ENCODE results near the gene KRT37. TPM values are rescaled to one million over a fixed set of nuclear protein-coding genes. Genes with fewer than 3 reads are reported as not detected.

The KRT37 gene
- total RNA-seq, 1 donor from 2014 or later = not detected

Other genes with a start within 250 kb of the KRT37 start
- gene KRTAP4-2, start 246.4 kb downstream of the KRT37 start, total RNA-seq = not detected
- gene KRTAP4-1, start 239.7 kb downstream of the KRT37 start, total RNA-seq = not detected
- not detected for gene KRTAP9-1, start 234.7 kb downstream of the KRT37 start, total RNA-seq
- gene KRTAP9-2, start 197.9 kb downstream of the KRT37 start, total RNA-seq = not detected
- gene KRTAP9-3, start 192.1 kb downstream of the KRT37 start, total RNA-seq = not detected
- gene KRTAP9-8, start 186.6 kb downstream of the KRT37 start, total RNA-seq = not detected
- gene KRTAP9-4, start 174.9 kb downstream of the KRT37 start, total RNA-seq = not detected
- not detected for gene KRTAP9-9, start 169.2 kb downstream of the KRT37 start, total RNA-seq
- not detected for gene KRTAP9-6, start 159.2 kb downstream of the KRT37 start, total RNA-seq
- not detected for gene KRTAP9-7, start 148.9 kb downstream of the KRT37 start, total RNA-seq
- not detected for gene KRTAP29-1, start 121.7 kb downstream of the KRT37 start, total RNA-seq
- gene KRTAP16-1, start 115.3 kb downstream of the KRT37 start, total RNA-seq = not detected
- gene KRTAP17-1, start 108.9 kb downstream of the KRT37 start, total RNA-seq = not detected
- not detected for gene KRT33A, start 73.8 kb downstream of the KRT37 start, total RNA-seq
- not detected for gene KRT33B, start 54.8 kb downstream of the KRT37 start, total RNA-seq
- gene KRT34, start 42.3 kb downstream of the KRT37 start, total RNA-seq = not detected
- gene KRT31, start 27.0 kb downstream of the KRT37 start, total RNA-seq = not detected
- gene KRT38, start 16.4 kb upstream of the KRT37 start, total RNA-seq = not detected
- not detected for gene KRT32, start 42.8 kb upstream of the KRT37 start, total RNA-seq
- gene KRT35, start 56.6 kb upstream of the KRT37 start, total RNA-seq = not detected
- not detected for gene KRT36, start 65.3 kb upstream of the KRT37 start, total RNA-seq
- 0.40 TPM for gene KRT13, start 81.0 kb upstream of the KRT37 start, total RNA-seq
- 5.6 TPM for gene KRT15, start 94.3 kb upstream of the KRT37 start, total RNA-seq
- 1,522 TPM for gene KRT19, start 103.7 kb upstream of the KRT37 start, total RNA-seq
- not detected for gene KRT9, start 147.5 kb upstream of the KRT37 start, total RNA-seq
- gene KRT14, start 162.3 kb upstream of the KRT37 start, total RNA-seq = 0.20 TPM
- gene KRT16, start 188.2 kb upstream of the KRT37 start, total RNA-seq = not detected
- gene KRT17, start 200.0 kb upstream of the KRT37 start, total RNA-seq = not detected

Data from mucosa of gallbladder (tissue), 1 donor.